IPS DF 19.7 (cell line): Measurements from ENCODE around the gene GAMT.

Source experiments
- DNase-seq: peaks from one replicate; pipeline ENCODE4 v3.0.0-alpha.2; 2013; ENCODE audit warnings: low read depth, low spot score

GAMT gene

DNA sequence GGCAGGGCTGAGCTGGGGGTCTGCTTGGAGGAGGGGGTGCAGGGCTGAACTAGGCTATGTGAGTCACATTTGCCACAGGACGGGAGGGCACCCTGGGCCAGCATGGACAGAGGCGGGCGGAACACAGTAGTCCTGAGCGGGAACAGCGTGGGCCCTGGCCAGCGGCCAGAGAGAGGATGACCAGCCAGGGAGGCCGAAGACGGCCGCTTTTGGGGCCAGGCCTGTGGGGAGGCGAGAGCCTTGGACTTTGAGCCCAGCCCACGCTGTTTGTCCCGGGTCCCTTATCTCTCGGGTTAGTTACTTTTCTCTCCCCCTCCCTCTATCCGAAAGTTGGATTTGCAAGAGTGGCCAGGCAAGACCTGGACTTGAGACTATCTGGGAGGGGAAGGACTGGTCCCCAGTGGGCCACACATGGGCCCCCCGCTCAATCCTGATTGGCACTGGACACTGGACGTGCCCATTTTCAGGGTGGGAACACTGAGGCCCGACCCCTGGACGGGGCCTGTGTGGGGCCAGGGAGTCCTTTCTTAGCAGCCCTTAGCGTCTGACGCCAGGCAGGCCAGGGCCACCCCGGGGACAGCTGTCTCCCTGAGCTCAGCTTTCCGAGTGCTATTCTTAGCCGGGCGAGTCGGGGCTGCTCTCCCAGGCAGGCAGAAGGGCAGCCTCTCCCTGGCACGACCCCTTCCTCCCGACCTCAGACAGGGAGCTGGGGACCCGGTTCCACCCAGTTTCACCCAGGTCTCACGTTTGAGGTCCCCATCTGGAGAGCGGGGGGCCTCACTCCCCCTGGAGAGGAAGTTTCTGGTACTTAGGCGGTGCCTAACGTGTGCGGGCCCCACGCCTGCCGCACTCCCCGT, 833 bp downstream of the GAMT start:
- no peak for DNase-seq

DNA sequence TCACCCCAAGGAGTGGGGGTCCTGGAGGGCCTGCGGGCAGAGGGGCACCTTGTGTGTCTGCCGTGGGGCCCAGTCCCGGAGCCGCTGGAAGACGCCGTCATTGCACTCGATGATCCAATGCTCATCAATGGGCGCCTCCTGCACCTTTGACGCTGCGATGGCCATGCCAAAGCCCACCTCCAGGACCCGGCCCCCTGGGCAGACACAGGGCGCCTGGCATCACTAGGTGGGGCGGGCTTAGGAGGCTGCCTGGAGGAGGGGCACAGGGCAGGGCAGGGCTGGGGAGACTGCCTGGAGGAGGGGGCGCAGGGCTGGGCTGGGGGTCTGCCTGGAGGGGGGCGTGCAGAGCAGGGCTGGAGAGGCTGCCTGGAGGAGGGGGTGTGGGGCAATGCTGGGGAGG, 1.6 kb downstream of the GAMT start:
- DNase-seq, result no peak

DNA sequence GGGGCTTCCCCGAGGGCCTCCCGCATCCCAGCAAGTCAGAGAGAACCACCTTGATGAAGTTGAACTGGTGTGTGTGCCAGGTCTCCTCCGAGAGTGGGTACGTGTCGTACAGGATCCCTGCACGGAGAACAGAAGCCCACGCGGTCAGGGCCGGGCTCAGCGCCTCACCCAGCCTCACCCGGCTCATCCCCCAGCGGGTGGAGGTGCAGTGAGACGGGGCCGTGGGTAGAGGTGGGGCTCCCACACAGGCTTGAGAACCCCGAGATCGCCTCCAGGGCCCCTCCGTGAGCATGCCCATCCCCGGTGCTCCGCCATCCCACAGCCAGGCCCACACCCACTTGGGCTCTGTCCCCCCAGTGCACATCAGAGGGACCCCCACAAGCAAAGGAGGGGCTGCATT, 2.3 kb downstream of the GAMT start:
- no peak for DNase-seq

DNA sequence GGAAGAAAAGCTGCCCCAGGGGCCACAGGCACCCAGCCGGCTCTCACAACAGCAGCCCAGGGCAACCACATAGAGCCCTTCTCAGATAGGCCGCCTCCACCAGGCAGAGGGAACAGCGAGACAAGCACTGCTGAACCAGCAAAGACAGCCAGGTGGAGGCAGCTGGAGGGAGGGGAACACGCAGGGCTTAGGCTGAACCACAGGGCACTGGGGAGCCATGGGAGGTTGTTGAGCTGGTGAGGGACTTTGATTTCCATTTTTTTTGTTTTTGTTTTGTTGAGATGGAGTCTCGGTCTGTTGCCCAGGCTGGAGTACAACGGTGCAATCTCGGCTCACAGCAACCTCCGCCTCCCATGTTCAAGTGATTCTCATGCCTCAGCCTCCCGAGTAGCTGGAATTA, 3.5 kb downstream of the GAMT start:
- DNase-seq, result no peak

DNA sequence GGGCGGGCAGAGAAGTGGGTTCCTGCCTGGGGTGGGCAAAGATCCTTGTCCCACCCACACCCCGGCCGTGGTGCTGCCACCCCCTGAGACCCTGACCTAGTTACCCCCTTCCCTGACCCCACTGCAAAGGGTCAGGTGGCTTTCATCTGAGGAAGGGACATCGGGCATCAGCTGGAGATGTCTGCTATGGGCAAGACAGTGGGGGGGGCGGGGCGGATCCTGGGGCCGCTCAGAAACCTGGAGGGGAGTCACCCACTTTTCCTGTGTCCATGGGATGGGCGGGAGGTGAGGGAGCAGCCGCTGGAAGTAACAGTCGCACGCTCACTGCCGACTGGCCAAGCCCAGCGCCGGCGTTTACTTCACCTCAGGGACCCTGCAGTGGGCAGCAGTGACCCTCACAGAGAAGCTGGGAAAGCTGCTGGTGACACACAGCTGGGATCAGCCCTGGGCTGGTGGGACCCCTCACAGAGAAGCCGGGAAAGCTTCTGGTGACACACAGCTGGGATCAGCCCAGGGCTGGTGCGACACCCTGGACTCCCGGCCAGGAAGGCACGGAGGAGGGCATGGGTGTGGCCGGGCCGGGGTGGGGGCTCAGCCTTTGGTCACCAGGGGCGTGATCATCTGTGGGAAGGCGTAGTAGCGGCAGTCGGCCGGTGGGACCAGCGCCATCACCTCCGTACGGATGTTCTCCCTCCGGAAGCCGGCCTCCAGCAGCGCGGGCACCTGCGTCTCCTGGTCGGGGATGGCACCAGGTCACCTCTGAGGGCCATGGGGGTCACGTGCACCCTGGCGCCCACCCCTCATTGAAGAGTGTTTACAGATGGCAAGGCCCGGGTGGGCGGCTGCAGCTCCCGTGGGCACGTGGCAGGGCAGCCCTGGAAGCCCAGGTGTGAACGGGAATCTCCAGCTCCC, 4.3 kb downstream of the GAMT start:
- DNase-seq, result no peak

DNA sequence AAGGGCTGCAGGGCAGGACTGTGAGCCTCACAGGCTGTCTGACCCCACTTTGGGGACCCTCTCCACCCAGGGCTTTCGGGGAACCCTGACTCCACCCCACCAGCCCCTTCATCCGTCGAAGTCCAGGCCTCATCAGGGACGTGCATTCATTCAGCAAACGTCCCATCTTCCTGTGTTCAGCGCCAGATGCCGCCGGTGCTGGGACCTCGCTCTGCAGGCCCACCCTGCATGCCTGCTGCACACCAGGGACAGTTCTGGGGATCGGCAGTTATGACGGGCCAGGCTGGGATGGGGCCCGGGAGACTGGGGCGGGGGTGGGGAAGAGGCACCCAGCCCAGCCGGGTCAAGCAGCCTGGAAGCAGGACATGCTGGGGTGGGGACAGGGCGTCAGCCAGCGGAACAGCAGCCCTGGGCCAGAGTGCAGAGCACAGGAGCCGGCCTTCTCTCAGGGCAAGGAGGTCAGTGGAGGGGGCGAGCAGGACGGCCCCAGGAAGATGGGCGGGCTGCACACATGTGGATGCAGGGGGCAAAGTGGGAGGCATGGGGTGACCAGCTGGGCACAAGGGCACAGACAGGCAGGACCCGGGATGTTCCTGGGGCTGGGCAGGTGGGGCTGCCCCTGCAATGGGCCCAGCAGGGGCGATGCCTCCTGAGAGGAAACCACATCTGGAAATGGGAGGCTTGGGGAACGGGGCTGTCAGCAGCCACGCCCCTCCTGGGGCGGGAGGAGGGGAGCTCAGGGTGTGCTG, 5.1 kb downstream of the GAMT start:
- DNase-seq, result no peak

DNA sequence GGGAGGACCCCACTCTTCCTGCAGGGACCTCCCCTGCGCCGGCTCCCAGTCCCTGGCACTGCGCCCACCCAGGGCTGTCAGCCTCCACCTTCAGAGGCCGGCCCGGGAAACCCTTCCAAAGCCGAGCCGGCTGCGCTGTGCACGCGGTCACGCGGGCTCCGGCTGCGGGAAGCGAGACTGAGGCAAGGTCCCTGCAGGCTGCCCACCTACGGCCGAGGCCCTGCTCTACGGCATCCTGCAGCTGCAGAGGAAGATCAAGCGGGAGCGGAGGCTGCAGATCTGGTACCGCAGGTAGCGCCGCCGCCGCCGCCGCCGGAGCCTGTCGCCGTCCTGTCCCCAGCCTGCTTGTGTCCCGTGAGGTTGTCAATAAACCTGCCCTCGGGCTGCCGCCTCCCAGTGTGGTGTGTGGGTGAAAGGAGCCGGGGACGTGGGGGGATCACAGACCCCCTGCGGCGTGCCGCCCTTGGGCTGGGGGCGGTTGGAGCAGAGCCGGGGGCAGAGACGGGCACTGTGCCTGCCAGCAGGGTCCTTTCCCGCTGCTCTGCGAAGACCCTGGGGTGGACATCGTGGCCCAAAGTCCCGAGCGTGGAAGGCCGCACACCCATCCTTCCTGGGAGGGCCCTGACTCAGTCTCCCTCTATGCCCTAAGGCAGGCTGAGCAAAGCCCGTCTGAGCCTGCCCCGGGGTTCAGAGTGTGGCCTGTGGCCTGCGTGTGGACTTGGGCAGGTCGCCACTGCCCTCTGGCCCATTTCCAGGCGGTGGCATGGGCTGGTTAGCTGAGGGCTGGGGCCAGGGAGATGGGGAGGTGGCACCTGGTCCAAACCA, 5.9 kb downstream of the GAMT start:
- no peak for DNase-seq

DNA sequence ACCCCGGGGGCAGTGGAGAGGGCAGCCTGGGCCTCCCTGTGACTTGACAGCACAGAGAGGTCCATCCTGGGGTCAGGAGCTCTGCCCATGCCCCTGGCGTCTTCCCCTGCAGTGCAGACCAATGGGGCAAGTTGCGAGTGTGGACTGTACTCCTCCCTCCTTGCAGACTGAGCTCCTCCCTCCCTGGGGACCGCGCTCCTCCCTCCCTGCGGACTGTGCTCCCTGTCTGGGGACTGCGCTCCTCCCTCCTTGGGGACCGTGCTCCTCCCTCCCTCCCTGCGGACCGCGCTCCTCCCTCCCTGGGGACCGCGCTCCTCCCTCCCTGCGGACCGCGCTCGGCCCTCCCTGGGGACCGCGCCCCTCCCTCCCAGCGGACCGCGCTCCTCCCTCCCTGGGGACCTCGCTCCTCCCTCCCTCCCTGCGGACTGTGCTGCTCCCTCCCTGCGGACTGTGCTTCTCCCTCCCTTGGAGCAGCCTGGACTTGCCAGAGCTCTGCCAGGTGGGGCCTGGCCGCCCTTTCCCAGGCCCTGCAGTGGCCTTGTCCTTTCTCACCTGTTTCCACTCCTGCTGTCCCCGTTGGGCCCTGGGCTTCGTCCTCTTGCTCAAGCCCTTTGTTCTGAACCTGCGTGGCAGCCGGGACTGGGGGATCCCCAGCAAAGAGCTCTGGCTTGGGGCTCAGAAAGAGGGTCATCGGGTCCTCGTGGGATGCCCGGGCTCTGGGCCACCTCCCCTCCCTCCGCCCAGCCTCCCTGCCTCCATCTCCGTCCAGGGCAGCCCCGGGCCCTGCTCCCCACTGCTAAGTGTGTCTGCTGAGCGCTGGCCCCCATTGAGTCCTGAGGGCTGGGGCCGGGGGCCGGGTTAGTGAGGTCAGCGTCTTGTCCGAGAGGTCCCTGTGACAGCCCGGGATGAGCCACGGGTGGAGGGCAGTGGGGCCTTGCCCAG, 6.8 kb downstream of the GAMT start:
- no peak for DNase-seq

DNA sequence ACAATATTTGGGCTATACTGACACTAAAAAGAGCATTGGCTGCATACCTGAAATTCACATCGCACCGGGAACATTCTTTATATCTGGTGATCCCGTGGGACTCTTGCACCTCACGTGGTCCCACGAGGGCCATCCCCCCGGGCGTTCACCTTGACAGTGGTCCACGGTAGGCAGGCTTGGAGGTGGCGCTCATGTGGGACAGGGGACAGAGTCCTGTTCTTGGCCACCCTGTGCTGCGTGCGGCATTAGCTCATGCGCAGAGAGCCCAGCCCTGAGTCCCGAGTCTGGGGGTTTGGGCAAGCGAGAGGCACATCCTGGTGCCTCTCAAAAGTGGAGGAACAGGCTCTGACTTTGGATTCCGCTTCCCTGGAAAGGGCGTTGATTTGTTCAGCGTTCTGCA, 7.5 kb downstream of the GAMT start:
- no peak for DNase-seq

DNA sequence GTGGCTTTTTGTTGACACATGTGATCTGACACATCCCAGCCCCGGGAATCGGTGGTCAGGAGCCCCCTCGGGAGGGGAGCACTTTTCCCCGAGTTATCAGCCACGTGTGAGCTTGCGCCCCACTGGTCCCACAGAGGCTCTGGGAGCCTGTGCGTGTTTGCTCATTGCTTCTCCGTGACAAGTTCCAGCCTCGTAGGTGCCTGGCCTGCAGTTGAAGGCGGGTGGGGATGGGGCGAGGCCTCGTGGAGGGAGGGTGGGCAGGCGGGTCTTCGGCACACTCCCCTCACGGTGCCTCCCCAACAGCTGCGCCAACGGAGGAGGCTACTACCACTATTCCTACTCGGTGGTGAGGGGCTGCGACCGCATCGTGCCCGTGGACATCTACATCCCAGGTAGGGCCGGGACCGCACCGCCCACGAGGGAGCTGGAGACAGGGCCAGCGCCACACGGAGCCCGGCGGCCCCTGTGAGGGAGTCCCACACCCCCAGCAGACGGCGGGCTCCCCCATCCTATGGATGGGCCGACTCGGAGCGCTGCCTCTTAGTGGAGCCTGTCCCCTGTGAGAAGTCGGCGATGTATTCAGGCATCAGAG, 8.3 kb downstream of the GAMT start:
- DNase-seq, result no peak

DNA sequence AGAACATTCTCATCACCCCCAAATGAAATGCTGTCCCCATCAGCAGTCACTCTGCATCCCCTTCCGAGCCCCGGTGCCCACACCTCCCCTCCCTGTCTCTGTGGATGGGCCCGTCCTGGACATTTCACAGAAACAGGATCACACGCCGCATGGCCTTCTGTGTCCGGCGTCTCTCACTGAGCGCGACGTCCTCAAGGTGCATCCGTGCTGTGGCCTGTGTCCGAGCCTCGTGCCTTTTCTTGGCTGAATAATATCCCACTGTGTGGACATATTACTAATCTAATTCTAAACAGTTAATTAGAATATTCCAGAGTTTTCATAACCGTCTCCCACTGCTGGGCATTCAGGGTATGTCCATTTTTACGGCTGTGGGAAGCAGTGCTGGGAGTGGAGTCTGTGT, 8.9 kb downstream of the GAMT start:
- DNase-seq, result no peak

DNA sequence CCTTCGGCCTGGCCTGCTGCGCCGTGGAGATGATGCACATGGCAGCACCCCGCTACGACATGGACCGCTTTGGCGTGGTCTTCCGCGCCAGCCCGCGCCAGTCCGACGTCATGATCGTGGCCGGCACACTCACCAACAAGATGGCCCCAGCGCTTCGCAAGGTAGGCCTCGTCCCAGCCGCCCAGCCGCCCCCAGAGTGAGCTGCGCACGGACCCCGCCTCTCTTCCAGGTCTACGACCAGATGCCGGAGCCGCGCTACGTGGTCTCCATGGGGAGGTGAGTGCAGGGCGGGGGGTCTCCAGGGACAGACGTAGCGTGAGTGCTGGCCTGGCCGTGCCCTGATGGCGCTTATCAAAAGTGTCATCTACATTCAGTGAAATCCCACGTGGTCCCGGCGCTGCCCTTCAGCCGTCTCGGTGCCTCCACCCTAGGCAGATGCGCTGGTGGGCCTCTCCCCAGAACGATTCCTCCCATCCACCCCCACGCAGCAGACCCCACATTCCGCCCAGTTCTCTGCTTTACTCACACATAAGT, 10.4 kb downstream of the GAMT start:
- no peak for DNase-seq

DNA sequence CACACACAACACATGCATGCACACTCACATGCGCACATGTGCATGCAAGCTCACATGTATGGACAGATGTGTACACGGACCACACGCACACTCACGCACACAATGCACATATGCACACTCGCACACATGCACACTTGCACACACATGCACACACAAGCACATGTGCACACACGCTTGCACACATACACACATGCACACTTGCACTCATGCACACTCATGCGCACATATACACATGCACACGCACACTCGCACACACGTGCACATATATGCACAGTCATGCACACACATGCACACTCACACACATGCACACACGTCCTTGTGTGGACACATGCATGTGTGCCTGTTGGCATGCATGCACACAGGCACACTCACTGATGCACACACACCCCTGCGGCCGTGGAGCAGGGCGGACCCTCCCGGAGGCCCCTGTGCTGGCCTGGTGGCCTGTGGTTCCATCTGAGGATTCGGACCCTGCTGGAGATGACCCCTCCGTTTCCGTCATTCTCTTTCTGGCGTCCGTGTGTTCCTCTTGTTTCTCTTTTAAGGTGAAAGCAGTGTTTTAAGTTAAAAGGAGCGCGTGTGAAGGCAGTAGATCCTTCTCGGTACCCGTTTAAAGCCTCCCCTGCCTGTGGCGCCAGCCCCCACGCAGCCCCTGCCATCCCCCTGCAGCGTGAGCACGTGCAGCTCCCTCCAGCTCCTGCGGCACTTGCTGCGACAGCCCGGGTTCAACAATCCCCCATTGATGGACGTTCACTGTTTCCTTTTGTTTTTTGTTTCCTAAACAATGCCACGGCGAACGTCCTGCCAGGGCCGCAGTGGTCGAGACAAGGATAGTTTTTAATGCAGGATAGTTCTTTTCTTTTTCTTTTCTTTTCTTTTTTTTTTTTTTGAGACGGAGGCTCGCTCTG, 12.1 kb downstream of the GAMT start:
- DNase-seq, result no peak

DNA sequence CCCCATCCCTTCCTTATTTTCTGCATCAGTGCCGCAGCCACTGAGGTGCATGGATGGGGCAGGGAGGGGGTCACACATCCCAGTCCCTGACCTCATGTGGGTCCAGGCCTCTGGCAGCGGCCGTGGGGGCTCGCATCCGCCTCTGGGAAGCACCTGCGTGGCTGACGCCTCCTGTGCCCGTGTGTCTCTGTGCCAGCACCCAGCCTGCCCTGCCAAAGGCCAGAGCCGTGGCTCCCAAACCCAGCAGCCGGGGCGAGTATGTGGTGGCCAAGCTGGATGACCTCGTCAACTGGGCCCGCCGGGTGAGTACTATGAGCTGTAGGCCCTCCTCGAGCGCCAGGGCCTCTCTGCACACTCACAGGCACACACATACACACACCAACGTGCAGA, 12.7 kb downstream of the GAMT start:
- no peak for DNase-seq

DNA sequence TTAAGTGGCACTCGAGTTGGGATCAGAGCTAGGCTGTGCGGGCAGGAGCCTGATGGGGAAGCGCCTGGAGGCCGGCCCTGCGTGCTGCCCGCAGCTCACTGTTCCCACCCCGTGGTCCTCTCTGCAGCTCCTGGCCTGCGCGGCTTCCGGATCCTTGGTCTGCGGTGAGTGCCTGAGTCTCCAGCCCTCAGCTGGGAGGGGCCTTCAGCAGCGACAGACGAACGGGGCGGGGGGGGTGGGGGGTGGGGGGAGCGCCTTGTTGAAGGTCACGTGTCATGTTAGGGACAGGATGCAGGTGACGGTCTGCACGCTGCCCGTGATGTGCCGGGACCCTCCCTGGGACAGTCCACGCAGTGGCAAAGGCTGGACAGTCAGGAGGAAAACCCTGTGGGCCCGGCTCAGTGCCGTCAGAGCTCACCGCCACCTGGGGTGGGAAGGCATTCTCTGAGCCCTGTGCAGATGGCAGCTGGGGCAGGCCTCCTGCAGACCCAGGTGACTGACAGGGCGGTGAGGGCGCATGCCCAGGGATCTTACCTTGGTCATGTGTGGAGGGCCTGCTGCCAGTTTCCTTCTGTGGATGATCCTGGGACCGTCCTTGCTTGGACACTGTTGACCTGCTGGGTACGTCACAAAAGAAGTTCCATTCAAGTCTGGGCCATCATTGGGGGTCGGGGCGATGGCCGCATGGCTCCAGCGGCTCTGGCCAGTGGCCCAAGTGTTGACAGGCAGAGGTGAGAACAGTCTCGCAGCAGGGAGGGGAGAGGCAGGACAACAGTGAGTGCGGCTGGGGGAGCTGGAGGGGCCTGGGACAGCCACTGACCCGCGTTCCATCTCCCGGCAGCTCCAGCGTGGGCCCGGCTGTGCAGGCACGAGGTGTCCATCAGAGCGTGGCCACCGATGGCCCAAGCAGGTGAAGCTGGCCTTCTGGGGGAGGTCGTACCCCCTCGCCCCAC, 13.4 kb downstream of the GAMT start:
- DNase-seq, result no peak

DNA sequence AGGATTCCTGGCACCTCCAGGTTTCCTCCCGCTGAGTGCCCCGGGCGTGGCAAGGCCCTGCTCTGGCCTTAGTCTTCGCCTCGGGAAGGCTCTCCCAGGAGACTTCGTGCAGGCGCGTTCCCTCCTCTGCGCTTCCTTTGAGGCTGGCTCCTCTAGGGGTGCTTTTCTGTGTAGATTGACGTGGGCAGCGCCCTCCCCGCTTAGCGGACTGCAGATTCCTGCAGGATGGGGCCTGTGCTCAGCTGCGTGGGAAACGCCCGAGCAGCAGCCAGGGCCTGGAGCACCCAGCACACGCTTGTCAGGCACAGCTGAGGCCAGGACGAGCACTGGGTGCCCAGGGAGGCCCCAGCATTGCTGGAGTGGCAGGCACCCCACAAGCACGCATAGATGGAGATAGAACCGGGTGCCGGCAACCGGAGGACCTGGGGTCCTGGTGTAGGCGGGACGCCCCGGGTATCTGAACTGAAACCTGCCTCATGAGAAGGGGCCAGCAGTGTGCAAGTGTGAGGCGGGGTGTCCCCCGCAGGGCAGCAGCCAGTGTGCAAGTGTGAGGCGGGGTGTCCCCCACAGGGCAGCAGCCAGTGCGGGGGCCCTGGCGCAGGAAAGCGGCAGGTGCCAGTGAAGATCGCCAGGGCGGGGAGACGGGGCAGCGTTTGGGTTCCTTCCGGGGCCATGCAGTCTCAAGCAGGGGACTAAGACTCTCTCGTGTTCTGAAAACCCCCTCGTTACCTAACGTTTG, 14.2 kb downstream of the GAMT start:
- DNase-seq, result no peak

DNA sequence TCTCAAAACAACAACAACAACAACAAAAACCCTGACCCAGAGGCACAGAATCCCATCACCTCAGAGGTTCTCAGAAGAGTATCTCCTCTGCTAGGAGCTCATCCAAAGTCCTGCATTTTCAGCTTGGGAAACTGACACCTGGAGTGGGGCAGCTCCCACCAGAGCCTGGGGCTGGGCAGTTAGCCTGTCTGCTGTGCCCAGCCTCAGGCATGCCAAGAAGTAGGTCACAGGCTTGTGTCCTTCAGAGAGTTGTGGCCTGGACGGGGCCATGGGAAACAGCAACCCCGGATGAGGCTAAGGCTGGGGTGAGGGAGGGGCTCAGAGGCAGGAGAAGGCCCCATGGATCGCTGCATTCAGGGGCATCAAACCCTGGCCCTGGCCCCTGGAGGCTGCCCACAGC, 15.5 kb downstream of the GAMT start:
- DNase-seq, result no peak
